GM12878 (cell line): ENCODE measurements around the gene NAT8L.

ENCODE experiments used
- EZH2 ChIP-seq: IDR thresholded peaks from 2 replicates; pipeline ENCODE4 v1.6.1; 2012; ENCODE audit warnings: low read depth, mild to moderate bottlenecking, control low read depth, inconsistent platforms, low read length, borderline replicate concordance; ENCODE audit not compliant: control insufficient read depth
- FOS ChIP-seq: IDR thresholded peaks from 3 replicates; pipeline ENCODE4 v1.6.1; 2011; ENCODE audit warnings: borderline replicate concordance; ENCODE audit not compliant: insufficient read length; ENCODE audit errors: extremely low read depth
- IKZF1 ChIP-seq: fragments of 450-650 bp; conservative IDR thresholded peaks from 2 replicates; pipeline ENCODE4 v1.6.1; 2017; ENCODE audit warnings: antibody characterized with exemption, mild to moderate bottlenecking
- JUND ChIP-seq: IDR thresholded peaks from 2 replicates; pipeline ENCODE4 v1.6.1; 2012; ENCODE audit warnings: low read depth, mild to moderate bottlenecking, low read length, improper control_type of control experiment, moderate library complexity
- NR2C2 ChIP-seq: IDR thresholded peaks from 2 replicates; pipeline ENCODE4 v1.6.1; 2011; ENCODE audit warnings: borderline replicate concordance, low read depth; ENCODE audit not compliant: control insufficient read depth, insufficient read length
- RAD51 ChIP-seq: fragments of 450-650 bp; IDR thresholded peaks from 2 replicates; pipeline ENCODE4 v1.6.1; 2016; ENCODE audit warnings: moderate library complexity, mild to moderate bottlenecking, inconsistent platforms
- STAT1 ChIP-seq: fragments of 450-650 bp; conservative IDR thresholded peaks from 2 replicates; pipeline ENCODE4 v1.6.1; 2014; ENCODE audit warnings: antibody characterized with exemption, mild to moderate bottlenecking
- TF ChIP-seq, protein P1 (sequence below), 3 experiments: IDR thresholded peaks in 2 of 3; conservative IDR thresholded peaks in 1 of 3; 2 replicates each; pipeline ENCODE4 v1.5.1; 2011; ENCODE audit warnings: low read depth in 3 of 3, low read length in 3 of 3, mild to moderate bottlenecking in 3 of 3, control low read depth in 2 of 3, moderate library complexity in 2 of 3, inconsistent platforms in 1 of 3, mixed read lengths in 1 of 3; ENCODE audit not compliant: control insufficient read depth in 2 of 3, insufficient read depth in 1 of 3; ENCODE audit errors: extremely low read depth in 1 of 3
- TF ChIP-seq, protein P2 (sequence below): fragments of 150-350 bp; IDR thresholded peaks from 2 replicates; pipeline ENCODE4 v1.6.1; 2016; ENCODE audit warnings: low read depth, low read length
- TF ChIP-seq, protein P3 (sequence below): IDR thresholded peaks from 2 replicates; pipeline ENCODE4 v1.6.1; 2012; ENCODE audit warnings: low read length, inconsistent platforms
- TF ChIP-seq, protein P4 (sequence below): fragments of 450-650 bp; IDR thresholded peaks from 2 replicates; pipeline ENCODE4 v1.6.1; 2014; ENCODE audit warnings: mild to moderate bottlenecking

DNA sequence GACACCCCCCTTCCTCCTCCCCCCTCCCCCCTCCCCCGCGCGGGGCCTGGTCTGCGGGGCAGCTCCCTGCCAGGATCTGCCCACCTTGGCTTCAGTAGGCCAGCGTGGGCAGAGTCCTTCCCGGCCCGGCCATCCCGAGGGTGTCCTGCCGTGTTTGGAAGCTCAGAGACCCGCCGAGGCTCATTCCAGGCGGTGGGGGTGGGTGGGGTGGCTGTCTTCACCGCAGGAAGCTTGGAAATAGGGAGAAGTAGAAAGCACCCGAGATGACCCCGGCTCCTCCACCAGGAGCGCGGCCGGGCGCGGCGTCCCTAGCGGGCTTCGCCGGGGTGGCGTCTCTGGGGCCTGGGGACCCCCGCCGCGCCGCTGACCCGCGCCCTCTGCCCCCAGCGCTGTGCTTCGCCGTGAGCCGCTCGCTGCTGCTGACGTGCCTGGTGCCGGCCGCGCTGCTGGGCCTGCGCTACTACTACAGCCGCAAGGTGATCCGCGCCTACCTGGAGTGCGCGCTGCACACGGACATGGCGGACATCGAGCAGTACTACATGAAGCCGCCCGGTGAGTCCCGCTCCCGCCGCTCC, 1.6 kb downstream of the NAT8L start:
- TF ChIP-seq, protein P1, sequence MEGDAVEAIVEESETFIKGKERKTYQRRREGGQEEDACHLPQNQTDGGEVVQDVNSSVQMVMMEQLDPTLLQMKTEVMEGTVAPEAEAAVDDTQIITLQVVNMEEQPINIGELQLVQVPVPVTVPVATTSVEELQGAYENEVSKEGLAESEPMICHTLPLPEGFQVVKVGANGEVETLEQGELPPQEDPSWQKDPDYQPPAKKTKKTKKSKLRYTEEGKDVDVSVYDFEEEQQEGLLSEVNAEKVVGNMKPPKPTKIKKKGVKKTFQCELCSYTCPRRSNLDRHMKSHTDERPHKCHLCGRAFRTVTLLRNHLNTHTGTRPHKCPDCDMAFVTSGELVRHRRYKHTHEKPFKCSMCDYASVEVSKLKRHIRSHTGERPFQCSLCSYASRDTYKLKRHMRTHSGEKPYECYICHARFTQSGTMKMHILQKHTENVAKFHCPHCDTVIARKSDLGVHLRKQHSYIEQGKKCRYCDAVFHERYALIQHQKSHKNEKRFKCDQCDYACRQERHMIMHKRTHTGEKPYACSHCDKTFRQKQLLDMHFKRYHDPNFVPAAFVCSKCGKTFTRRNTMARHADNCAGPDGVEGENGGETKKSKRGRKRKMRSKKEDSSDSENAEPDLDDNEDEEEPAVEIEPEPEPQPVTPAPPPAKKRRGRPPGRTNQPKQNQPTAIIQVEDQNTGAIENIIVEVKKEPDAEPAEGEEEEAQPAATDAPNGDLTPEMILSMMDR (IDR thresholded peaks at IDR 0.05 in 2 of 3, conservative IDR thresholded peaks at IDR 0.05 in 1 of 3; ENCODE audit: control insufficient read depth in 2 of 3, extremely low read depth in 1 of 3, insufficient read depth in 1 of 3, low read depth in 3 of 3, low read length in 3 of 3) = no peak
- no peak for TF ChIP-seq NR2C2
- TF ChIP-seq, protein P2, sequence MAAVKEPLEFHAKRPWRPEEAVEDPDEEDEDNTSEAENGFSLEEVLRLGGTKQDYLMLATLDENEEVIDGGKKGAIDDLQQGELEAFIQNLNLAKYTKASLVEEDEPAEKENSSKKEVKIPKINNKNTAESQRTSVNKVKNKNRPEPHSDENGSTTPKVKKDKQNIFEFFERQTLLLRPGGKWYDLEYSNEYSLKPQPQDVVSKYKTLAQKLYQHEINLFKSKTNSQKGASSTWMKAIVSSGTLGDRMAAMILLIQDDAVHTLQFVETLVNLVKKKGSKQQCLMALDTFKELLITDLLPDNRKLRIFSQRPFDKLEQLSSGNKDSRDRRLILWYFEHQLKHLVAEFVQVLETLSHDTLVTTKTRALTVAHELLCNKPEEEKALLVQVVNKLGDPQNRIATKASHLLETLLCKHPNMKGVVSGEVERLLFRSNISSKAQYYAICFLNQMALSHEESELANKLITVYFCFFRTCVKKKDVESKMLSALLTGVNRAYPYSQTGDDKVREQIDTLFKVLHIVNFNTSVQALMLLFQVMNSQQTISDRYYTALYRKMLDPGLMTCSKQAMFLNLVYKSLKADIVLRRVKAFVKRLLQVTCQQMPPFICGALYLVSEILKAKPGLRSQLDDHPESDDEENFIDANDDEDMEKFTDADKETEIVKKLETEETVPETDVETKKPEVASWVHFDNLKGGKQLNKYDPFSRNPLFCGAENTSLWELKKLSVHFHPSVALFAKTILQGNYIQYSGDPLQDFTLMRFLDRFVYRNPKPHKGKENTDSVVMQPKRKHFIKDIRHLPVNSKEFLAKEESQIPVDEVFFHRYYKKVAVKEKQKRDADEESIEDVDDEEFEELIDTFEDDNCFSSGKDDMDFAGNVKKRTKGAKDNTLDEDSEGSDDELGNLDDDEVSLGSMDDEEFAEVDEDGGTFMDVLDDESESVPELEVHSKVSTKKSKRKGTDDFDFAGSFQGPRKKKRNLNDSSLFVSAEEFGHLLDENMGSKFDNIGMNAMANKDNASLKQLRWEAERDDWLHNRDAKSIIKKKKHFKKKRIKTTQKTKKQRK = no peak
- no peak for TF ChIP-seq EZH2
- TF ChIP-seq, protein P3, sequence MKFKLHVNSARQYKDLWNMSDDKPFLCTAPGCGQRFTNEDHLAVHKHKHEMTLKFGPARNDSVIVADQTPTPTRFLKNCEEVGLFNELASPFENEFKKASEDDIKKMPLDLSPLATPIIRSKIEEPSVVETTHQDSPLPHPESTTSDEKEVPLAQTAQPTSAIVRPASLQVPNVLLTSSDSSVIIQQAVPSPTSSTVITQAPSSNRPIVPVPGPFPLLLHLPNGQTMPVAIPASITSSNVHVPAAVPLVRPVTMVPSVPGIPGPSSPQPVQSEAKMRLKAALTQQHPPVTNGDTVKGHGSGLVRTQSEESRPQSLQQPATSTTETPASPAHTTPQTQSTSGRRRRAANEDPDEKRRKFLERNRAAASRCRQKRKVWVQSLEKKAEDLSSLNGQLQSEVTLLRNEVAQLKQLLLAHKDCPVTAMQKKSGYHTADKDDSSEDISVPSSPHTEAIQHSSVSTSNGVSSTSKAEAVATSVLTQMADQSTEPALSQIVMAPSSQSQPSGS = no peak
- no peak for TF ChIP-seq FOS
- TF ChIP-seq, protein P4, sequence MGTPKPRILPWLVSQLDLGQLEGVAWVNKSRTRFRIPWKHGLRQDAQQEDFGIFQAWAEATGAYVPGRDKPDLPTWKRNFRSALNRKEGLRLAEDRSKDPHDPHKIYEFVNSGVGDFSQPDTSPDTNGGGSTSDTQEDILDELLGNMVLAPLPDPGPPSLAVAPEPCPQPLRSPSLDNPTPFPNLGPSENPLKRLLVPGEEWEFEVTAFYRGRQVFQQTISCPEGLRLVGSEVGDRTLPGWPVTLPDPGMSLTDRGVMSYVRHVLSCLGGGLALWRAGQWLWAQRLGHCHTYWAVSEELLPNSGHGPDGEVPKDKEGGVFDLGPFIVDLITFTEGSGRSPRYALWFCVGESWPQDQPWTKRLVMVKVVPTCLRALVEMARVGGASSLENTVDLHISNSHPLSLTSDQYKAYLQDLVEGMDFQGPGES = no peak
- no peak for TF ChIP-seq RAD51
- no peak for TF ChIP-seq STAT1
- no peak for TF ChIP-seq JUND
- no peak for TF ChIP-seq IKZF1
